ENCODE measurements around the gene ARSG. TPM values are rescaled to one million over a fixed set of nuclear protein-coding genes. Genes with fewer than 3 reads are reported as not detected.
A peak's percentile ranks its signal among the peaks of the same experiment; 100 is the strongest.

Gene ARSG
- total and polyA plus RNA-seq, 2 of the 13 experiments (the other 11 are each of a cell fraction or from before 2014, with no cell fraction given) = 3.7 to 15.2 TPM

- TF ChIP-seq, protein P1, sequence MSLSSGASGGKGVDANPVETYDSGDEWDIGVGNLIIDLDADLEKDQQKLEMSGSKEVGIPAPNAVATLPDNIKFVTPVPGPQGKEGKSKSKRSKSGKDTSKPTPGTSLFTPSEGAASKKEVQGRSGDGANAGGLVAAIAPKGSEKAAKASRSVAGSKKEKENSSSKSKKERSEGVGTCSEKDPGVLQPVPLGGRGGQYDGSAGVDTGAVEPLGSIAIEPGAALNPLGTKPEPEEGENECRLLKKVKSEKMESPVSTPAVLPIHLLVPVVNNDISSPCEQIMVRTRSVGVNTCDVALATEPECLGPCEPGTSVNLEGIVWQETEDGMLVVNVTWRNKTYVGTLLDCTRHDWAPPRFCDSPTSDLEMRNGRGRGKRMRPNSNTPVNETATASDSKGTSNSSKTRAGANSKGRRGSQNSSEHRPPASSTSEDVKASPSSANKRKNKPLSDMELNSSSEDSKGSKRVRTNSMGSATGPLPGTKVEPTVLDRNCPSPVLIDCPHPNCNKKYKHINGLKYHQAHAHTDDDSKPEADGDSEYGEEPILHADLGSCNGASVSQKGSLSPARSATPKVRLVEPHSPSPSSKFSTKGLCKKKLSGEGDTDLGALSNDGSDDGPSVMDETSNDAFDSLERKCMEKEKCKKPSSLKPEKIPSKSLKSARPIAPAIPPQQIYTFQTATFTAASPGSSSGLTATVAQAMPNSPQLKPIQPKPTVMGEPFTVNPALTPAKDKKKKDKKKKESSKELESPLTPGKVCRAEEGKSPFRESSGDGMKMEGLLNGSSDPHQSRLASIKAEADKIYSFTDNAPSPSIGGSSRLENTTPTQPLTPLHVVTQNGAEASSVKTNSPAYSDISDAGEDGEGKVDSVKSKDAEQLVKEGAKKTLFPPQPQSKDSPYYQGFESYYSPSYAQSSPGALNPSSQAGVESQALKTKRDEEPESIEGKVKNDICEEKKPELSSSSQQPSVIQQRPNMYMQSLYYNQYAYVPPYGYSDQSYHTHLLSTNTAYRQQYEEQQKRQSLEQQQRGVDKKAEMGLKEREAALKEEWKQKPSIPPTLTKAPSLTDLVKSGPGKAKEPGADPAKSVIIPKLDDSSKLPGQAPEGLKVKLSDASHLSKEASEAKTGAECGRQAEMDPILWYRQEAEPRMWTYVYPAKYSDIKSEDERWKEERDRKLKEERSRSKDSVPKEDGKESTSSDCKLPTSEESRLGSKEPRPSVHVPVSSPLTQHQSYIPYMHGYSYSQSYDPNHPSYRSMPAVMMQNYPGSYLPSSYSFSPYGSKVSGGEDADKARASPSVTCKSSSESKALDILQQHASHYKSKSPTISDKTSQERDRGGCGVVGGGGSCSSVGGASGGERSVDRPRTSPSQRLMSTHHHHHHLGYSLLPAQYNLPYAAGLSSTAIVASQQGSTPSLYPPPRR (CRISPR knock-in tag; IDR thresholded peaks at IDR 0.05; ENCODE audit: borderline replicate concordance) = peak; percentile 73; the same call in 1 of the 2 replicates
- TF ChIP-seq SNAPC5 (CRISPR knock-in tag; IDR thresholded peaks at IDR 0.05; ENCODE audit: borderline replicate concordance) (no peak), ISL2 (CRISPR knock-in tag; IDR thresholded peaks at IDR 0.05) (peak; percentile 88), ZNF605 (CRISPR knock-in tag; IDR thresholded peaks at IDR 0.05) (peak; percentile 63; the same call in 1 of the 2 replicates), SPEN (CRISPR knock-in tag; IDR thresholded peaks at IDR 0.05; ENCODE audit: low read depth) (peak; percentile 68), FLYWCH1 (CRISPR knock-in tag; IDR thresholded peaks at IDR 0.05) (peak; percentile 91; the same call in 1 of the 2 replicates), SALL1 (CRISPR knock-in tag; IDR thresholded peaks at IDR 0.05) (peak; percentile 93), WIZ (CRISPR knock-in tag; IDR thresholded peaks at IDR 0.05) (no peak), TGIF2 (CRISPR knock-in tag; IDR thresholded peaks at IDR 0.05) (peak; percentile 21; the same call in 1 of the 2 replicates), ZNF296 (CRISPR knock-in tag; conservative IDR thresholded peaks at IDR 0.05) (peak; percentile 82), ZNF691 (CRISPR knock-in tag; IDR thresholded peaks at IDR 0.05; ENCODE audit: borderline replicate concordance, low read depth) (peak; percentile 73; the same call in 1 of the 2 replicates), KDM2A (CRISPR knock-in tag; IDR thresholded peaks at IDR 0.05; ENCODE audit: borderline replicate concordance, low read depth) (peak; percentile 24), USF2 (IDR thresholded peaks at IDR 0.05; ENCODE audit: low read depth, low read length) (peak; percentile 86), USF2 (CRISPR knock-in tag; IDR thresholded peaks at IDR 0.05; ENCODE audit: borderline replicate concordance) (peak; percentile 90; the same call in 1 of the 2 replicates), CBX5 (CRISPR knock-in tag; IDR thresholded peaks at IDR 0.05; ENCODE audit: borderline replicate concordance) (peak; percentile 92; the same call in 1 of the 2 replicates), GPBP1L1 (CRISPR knock-in tag; IDR thresholded peaks at IDR 0.05) (no peak)
- TF ChIP-seq, protein P2, sequence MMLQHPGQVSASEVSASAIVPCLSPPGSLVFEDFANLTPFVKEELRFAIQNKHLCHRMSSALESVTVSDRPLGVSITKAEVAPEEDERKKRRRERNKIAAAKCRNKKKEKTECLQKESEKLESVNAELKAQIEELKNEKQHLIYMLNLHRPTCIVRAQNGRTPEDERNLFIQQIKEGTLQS (CRISPR knock-in tag; IDR thresholded peaks at IDR 0.05) = peak; percentile 72; the same call in 1 of the 2 replicates
Measured at GRCh38 chr17:68378268-68379176, 87.2 kb downstream of the ARSG start (continued).
